Measurements from ENCODE around the gene ARF6. TPM values are rescaled to one million over a fixed set of nuclear protein-coding genes. Genes with fewer than 3 reads are reported as not detected.

ARF6 gene
- polyA plus RNA-seq, 1 donor (not counting 4 experiments of a cell fraction or from before 2014, with no cell fraction given), result 53.4 TPM

DNA sequence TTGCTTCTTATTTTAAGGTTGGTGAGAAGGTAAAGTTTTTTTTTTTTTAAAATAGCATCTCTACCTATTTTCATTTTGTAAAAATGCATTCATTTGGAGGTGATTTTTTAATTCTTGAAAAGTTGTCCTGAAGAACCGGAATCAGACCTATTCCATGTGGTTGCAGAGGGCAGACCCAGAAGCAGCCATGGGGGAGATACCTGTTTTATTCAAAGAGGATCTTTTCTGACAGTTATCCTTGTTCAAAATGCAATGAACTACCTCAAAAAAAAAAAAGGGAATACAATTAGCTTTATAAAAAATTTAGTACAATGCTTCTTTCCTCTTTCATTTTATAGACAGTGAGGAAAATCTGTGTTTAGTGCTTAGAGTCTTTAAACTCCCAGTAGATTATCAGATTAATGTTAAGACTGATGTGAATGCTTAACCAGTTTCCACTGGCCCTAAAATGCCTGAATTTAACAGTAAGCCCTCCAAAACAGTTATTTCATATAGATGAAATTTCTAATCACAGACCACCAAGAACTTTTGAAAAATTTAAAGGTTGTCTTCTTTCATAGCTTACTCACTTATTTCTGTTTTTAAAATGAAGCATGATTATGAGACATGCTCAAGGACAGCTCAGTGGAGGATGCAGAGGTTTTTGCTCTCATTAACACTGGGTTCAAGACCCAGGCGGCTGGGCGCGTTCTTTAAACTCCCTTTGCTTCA, 31.7 kb upstream of the ARF6 start:
- H3K9me1 ChIP-seq (ENCODE audit: control insufficient read depth, extremely low read depth, insufficient read depth, low read length), result no peaks in the 10 kb centered on the region
- no peaks in the 10 kb centered on the region for H3K9me3 ChIP-seq (ENCODE audit: control insufficient read depth, low read depth, low read length)
- peak overlapping the region; percentile 92 for H3K4me2 ChIP-seq (ENCODE audit: control insufficient read depth, extremely low read depth, insufficient read depth, low read depth, low read length)
- no peaks in the 10 kb centered on the region for H3K36me3 ChIP-seq (ENCODE audit: control insufficient read depth in 2 of 2, extremely low read depth in 1 of 2, insufficient read depth in 2 of 2, low read length in 2 of 2)
- FAIRE-seq (no peak), DNase-seq (ENCODE audit: low read depth, low spot score) (no peak)
- H2AFZ ChIP-seq (ENCODE audit: control insufficient read depth, low read length), result peak overlapping the region; percentile 98
- dilution Hi-C loops (cut with MboI; ENCODE audit: extremely low pct_ligation_motif_present, low sequenced_read_pairs), result no loop called here
- H3K79me2 ChIP-seq (ENCODE audit: control insufficient read depth, insufficient read depth, low read length), result peaks cover 3% of the 10 kb centered on the region
- TF ChIP-seq, protein P1, sequence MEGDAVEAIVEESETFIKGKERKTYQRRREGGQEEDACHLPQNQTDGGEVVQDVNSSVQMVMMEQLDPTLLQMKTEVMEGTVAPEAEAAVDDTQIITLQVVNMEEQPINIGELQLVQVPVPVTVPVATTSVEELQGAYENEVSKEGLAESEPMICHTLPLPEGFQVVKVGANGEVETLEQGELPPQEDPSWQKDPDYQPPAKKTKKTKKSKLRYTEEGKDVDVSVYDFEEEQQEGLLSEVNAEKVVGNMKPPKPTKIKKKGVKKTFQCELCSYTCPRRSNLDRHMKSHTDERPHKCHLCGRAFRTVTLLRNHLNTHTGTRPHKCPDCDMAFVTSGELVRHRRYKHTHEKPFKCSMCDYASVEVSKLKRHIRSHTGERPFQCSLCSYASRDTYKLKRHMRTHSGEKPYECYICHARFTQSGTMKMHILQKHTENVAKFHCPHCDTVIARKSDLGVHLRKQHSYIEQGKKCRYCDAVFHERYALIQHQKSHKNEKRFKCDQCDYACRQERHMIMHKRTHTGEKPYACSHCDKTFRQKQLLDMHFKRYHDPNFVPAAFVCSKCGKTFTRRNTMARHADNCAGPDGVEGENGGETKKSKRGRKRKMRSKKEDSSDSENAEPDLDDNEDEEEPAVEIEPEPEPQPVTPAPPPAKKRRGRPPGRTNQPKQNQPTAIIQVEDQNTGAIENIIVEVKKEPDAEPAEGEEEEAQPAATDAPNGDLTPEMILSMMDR (optimal IDR thresholded peaks at IDR 0.05 in 1 of 3, IDR thresholded peaks at IDR 0.05 in 1 of 3, conservative IDR thresholded peaks at IDR 0.05 in 1 of 3; ENCODE audit: extremely low read depth in 1 of 3, insufficient read depth in 2 of 3, low read length in 3 of 3), result no peak
- TF ChIP-seq EZH2 (IDR thresholded peaks at IDR 0.05; ENCODE audit: low read length), result no peak
- no peaks in the 10 kb centered on the region for H4K20me1 ChIP-seq (ENCODE audit: control insufficient read depth, extremely low read depth, insufficient read depth, low read length)
- H3K27ac ChIP-seq (ENCODE audit: control insufficient read depth, insufficient read depth, low read length), result peak overlapping the region; percentile 95
- peak overlapping the region; percentile 45 to 89 (median 73) for H3K4me3 ChIP-seq (ENCODE audit: control insufficient read depth in 2 of 3, extremely low read depth in 1 of 3, insufficient read depth in 2 of 3, low read depth in 1 of 3, low read length in 3 of 3)
- H3K9ac ChIP-seq (ENCODE audit: control insufficient read depth, extremely low read depth, insufficient read depth, low read length), result peak overlapping the region; percentile 94
- no peaks in the 10 kb centered on the region for H3K27me3 ChIP-seq (ENCODE audit: control insufficient read depth, extremely low read depth, insufficient read depth, low read length)
- peaks cover 21% of the 10 kb centered on the region for H3K4me1 ChIP-seq (ENCODE audit: control insufficient read depth, extremely low read depth, insufficient read depth, low read length)

DNA sequence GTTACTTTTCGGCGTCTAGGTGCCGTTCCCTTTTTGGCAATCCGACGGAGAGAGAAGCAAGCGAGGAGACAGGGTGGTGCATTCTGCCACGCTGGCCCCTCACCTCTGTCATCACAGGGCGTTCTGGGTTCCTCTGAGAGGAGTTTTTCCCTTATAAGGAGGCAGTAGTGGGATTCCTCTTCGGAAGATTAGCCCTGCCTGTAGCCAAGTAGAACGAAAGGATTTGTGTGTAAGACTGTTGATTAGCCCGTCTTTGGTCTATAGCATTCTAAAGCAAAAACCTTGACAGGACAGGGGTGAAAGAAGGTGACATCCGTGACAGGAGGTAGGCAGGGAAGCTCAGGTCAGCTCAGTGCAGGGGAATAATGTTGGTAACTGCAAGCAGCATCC, 31.2 kb upstream of the ARF6 start:
- DNase-seq (ENCODE audit: low read depth, low spot score) (no peak), FAIRE-seq (no peak)
- dilution Hi-C loops (cut with MboI; ENCODE audit: extremely low pct_ligation_motif_present, low sequenced_read_pairs), result no loop called here
- no peaks in the 10 kb centered on the region for H3K27me3 ChIP-seq (ENCODE audit: control insufficient read depth, extremely low read depth, insufficient read depth, low read length)
- H3K79me2 ChIP-seq (ENCODE audit: control insufficient read depth, insufficient read depth, low read length), result peaks cover 3% of the 10 kb centered on the region
- H3K9ac ChIP-seq (ENCODE audit: control insufficient read depth, extremely low read depth, insufficient read depth, low read length), result peak overlapping the region; percentile 94
- H3K36me3 ChIP-seq (ENCODE audit: control insufficient read depth in 2 of 2, extremely low read depth in 1 of 2, insufficient read depth in 2 of 2, low read length in 2 of 2), result no peaks in the 10 kb centered on the region
- TF ChIP-seq EZH2 (IDR thresholded peaks at IDR 0.05; ENCODE audit: low read length), result no peak
- TF ChIP-seq, protein P1 (optimal IDR thresholded peaks at IDR 0.05 in 1 of 3, IDR thresholded peaks at IDR 0.05 in 1 of 3, conservative IDR thresholded peaks at IDR 0.05 in 1 of 3; ENCODE audit: extremely low read depth in 1 of 3, insufficient read depth in 2 of 3, low read length in 3 of 3), result no peak
- H4K20me1 ChIP-seq (ENCODE audit: control insufficient read depth, extremely low read depth, insufficient read depth, low read length), result no peaks in the 10 kb centered on the region
- peak overlapping the region; percentile 45 to 89 (median 73) for H3K4me3 ChIP-seq (ENCODE audit: control insufficient read depth in 2 of 3, extremely low read depth in 1 of 3, insufficient read depth in 2 of 3, low read depth in 1 of 3, low read length in 3 of 3)
- H3K9me1 ChIP-seq (ENCODE audit: control insufficient read depth, extremely low read depth, insufficient read depth, low read length), result no peaks in the 10 kb centered on the region
- peaks cover 21% of the 10 kb centered on the region for H3K4me1 ChIP-seq (ENCODE audit: control insufficient read depth, extremely low read depth, insufficient read depth, low read length)
- peak overlapping the region; percentile 92 for H3K4me2 ChIP-seq (ENCODE audit: control insufficient read depth, extremely low read depth, insufficient read depth, low read depth, low read length)
- H3K27ac ChIP-seq (ENCODE audit: control insufficient read depth, insufficient read depth, low read length), result peak overlapping the region; percentile 95
- H3K9me3 ChIP-seq (ENCODE audit: control insufficient read depth, low read depth, low read length), result no peaks in the 10 kb centered on the region
- peak overlapping the region; percentile 98 for H2AFZ ChIP-seq (ENCODE audit: control insufficient read depth, low read length)

Data from keratinocyte (primary cell).